B cell (primary cell): ENCODE data around the gene RORB. TPM values are rescaled to one million over a fixed set of nuclear protein-coding genes. Genes with fewer than 3 reads are reported as not detected.

Experiments used
- ATAC-seq: fragments of 200-7000 bp; cut with Tn5 transposase; one replicate; pipeline ENCODE4 v1.10.0; 2021; ENCODE audit warnings: low read depth, mild to moderate bottlenecking, moderate number of reproducible peaks, moderate library complexity
- CTCF ChIA-PET: fragments of 350-600 bp; sonication (Branson Sonifier 250); formaldehyde crosslinking; loops from one replicate; lab custom pipeline; 2021; ENCODE audit warnings: antibody characterized with exemption, inconsistent platforms; lab: Charles Lee
- POLR2A ChIA-PET: fragments of 350-600 bp; sonication (Branson Sonifier 250); formaldehyde crosslinking; loops from one replicate; lab custom pipeline; 2021; ENCODE audit warnings: antibody characterized with exemption; lab: Charles Lee
- DNase-seq: peaks from one replicate; pipeline ENCODE4 v3.0.0; 2013
- H2AFZ ChIP-seq: 2 replicates; pipeline ENCODE4 v1.6.1; 2012; ENCODE audit warnings: mild to moderate bottlenecking, low read depth, low read length; ENCODE audit not compliant: insufficient read depth, poor library complexity, severe bottlenecking
- H3K27ac ChIP-seq, 2 donors: 1 replicate in 1 of 2; 2 replicates in 1 of 2; pipeline ENCODE4 v1.5.1; 2012 to 2013; ENCODE audit warnings: low read length in 2 of 2, mild to moderate bottlenecking in 2 of 2, moderate library complexity in 1 of 2
- H3K27me3 ChIP-seq, 4 experiments: fragments of 200-600 bp in 1 of 4; sonication (generic) in 1 of 4; replicated peaks in 1 of 4; 1 replicate in 2 of 4; 2 replicates in 2 of 4; pipeline versions ENCODE4 v1.6.1 to v1.7.0; 2013 to 2016; ENCODE audit warnings: low read length in 3 of 4, mild to moderate bottlenecking in 2 of 4, mixed read lengths in 1 of 4, moderate library complexity in 1 of 4; ENCODE audit not compliant: insufficient read depth in 4 of 4, control insufficient read depth in 3 of 4; ENCODE audit errors: control extremely low read depth in 1 of 4
- H3K36me3 ChIP-seq, 2 experiments: replicated peaks in 1 of 2; 1 replicate in 1 of 2; 2 replicates in 1 of 2; pipeline versions ENCODE4 v1.6.1 to v1.7.1; 2013; ENCODE audit warnings: low read length in 1 of 2; ENCODE audit not compliant: insufficient read depth in 2 of 2, control insufficient read depth in 1 of 2; ENCODE audit errors: control extremely low read depth in 1 of 2, extremely low read depth in 1 of 2
- H3K4me1 ChIP-seq, 2 donors: fragments of 200-600 bp in 1 of 2; sonication (generic) in 1 of 2; 1 replicate in 1 of 2; 2 replicates in 1 of 2; pipeline versions ENCODE4 v1.5.1 to v1.6.1; 2013 to 2017; ENCODE audit warnings: low read length in 2 of 2; ENCODE audit not compliant: control insufficient read depth in 2 of 2, insufficient read depth in 2 of 2
- H3K4me2 ChIP-seq: replicated peaks from 2 replicates; pipeline ENCODE3; 2012; ENCODE audit warnings: mild to moderate bottlenecking, low read depth, low read length; ENCODE audit not compliant: poor library complexity, severe bottlenecking
- H3K4me3 ChIP-seq, 5 experiments: fragments of 200-600 bp in 1 of 5; sonication (generic) in 1 of 5; 1 replicate in 3 of 5; 2 replicates in 2 of 5; pipeline versions ENCODE4 v1.5.1 to v1.7.0; 2011 to 2016; ENCODE audit warnings: low read length in 4 of 5, mild to moderate bottlenecking in 4 of 5, low read depth in 2 of 5, control low read depth in 1 of 5, moderate library complexity in 1 of 5; ENCODE audit not compliant: insufficient read depth in 1 of 5; ENCODE audit errors: control extremely low read depth in 1 of 5, extremely low read depth in 1 of 5
- H3K79me2 ChIP-seq: fragments of 200-600 bp; sonication (generic); one replicate; pipeline ENCODE4 v1.6.0; 2016; ENCODE audit warnings: low read length; ENCODE audit not compliant: control insufficient read depth, insufficient read depth
- H3K9ac ChIP-seq: fragments of 200-600 bp; sonication (generic); 2 replicates; pipeline ENCODE4 v1.6.1; 2017; ENCODE audit warnings: mild to moderate bottlenecking, low read length, moderate library complexity
- H3K9me3 ChIP-seq, 3 donors: one replicate each; pipeline versions ENCODE4 v1.6.1 to v1.7.1; 2013; ENCODE audit warnings: low read length in 2 of 3; ENCODE audit not compliant: control insufficient read depth in 2 of 3, insufficient read depth in 1 of 3; ENCODE audit errors: control extremely low read depth in 1 of 3
- H4K20me1 ChIP-seq: 2 replicates; pipeline ENCODE4 v1.6.0; 2012; ENCODE audit warnings: mild to moderate bottlenecking, low read length; ENCODE audit not compliant: insufficient read depth, control insufficient read depth, poor library complexity, severe bottlenecking
- H3K27ac Mint-ChIP-seq: one replicate; pipeline ENCODE4 v1.8.0; 2021; ENCODE audit warnings: mixed read lengths
- H3K27me3 Mint-ChIP-seq: one replicate; pipeline ENCODE4 v1.8.0; 2021; ENCODE audit warnings: mixed read lengths
- H3K4me1 Mint-ChIP-seq: one replicate; pipeline ENCODE4 v1.8.0; 2021; ENCODE audit warnings: mixed read lengths
- H3K4me3 Mint-ChIP-seq: one replicate; pipeline ENCODE4 v1.8.0; 2021; ENCODE audit warnings: mixed read lengths
- H3K9me3 Mint-ChIP-seq: one replicate; pipeline ENCODE4 v1.8.0; 2022; ENCODE audit warnings: mixed read lengths; ENCODE audit not compliant: insufficient read depth
- EZH2 ChIP-seq: IDR thresholded peaks from 2 replicates; pipeline ENCODE4 v1.6.1; 2012; ENCODE audit warnings: borderline replicate concordance, low read depth, mild to moderate bottlenecking, moderate library complexity, low read length; ENCODE audit not compliant: insufficient read depth, poor library complexity, severe bottlenecking
- WGBS: methylation state at CpG from one replicate; pipeline ENCODE4 v1.1.5; 2013; ENCODE audit warnings: missing lambda C conversion rate; ENCODE audit not compliant: insufficient coverage; 5-methylcytosine and 5-hydroxymethylcytosine counted together
- intact Hi-C: fragments of 100-400 bp; cut with micrococcal nuclease; formaldehyde crosslinking; loops from one replicate; pipeline ENCODE4 v1.10.0; 2022
- polyA plus RNA-seq: library from polyadenylated mRNA; depleted of rRNA; stranded (reverse); fragments of >200 nt; gene quantifications from 2 replicates; pipeline ENCODE4 v1.2.3, GENCODE V29; 2012
- total RNA-seq, 2 donors: library from RNA; stranded (reverse); fragments of 120-200 nt in 1 of 2; gene quantifications; 1 replicate in 1 of 2; 2 replicates in 1 of 2; pipeline versions ENCODE4 v1.2.3 to v1.2.4, GENCODE V29; 2013 to 2022
- TF ChIP-seq, protein P1 (sequence below): fragments of 200-600 bp; IDR thresholded peaks from one replicate; pipeline ENCODE4 v1.8.0; 2022; ENCODE audit warnings: antibody characterized with exemption, mild to moderate bottlenecking

The RORB gene
- total and polyA plus RNA-seq, 2 donors (not counting 1 experiment from before 2014, with no cell fraction given): 0.01 TPM; not detected in 1

DNA sequence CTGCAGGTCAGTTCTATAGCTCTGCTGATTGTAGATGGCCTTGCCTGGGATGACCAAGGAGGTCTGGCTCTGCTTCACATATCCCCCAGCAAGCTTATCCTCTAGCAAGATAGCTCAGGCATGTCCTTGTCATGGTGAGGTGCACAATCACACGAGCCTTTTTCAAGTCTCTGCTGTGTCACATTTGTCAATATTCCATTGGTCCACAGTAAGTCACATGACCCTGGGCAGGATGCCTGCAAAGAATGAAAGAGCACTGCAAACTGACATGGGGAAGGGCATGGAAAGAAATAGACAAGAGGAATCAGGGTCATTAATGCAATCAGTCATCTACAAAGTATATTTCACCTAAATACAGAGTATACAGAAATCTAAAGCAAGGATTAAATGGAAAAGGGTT is 142.0 kb downstream of the RORB start:
- Histone ChIP-seq H3K4me2 (no peak overlapping the region), H3K36me3 (no peaks in the 10 kb centered on the region), H2AFZ (no peak overlapping the region), H3K27ac (no peak overlapping the region), H3K9me3 (no peaks in the 10 kb centered on the region), H3K27me3 (no peaks in the 10 kb centered on the region), H4K20me1 (no peaks in the 10 kb centered on the region), H3K4me1 (no peaks in the 10 kb centered on the region), H3K9ac (no peak overlapping the region), H3K79me2 (no peaks in the 10 kb centered on the region), H3K4me3 (no peak overlapping the region)
- ATAC-seq (no peak), DNase-seq (no peak)
- ChIA-PET CTCF (no interaction called here), POLR2A (no interaction called here)
- Mint-ChIP-seq H3K27me3 (peaks cover 12% of the 10 kb centered on the region), H3K27ac (no peak overlapping the region), H3K4me1 (peaks cover 1% of the 10 kb centered on the region), H3K4me3 (no peak overlapping the region), H3K9me3 (no peaks in the 10 kb centered on the region)
- intact Hi-C loops: no loop called here
- no CpG with 5 or more reads among the region's 1 CpG for WGBS
- TF ChIP-seq, protein P1, sequence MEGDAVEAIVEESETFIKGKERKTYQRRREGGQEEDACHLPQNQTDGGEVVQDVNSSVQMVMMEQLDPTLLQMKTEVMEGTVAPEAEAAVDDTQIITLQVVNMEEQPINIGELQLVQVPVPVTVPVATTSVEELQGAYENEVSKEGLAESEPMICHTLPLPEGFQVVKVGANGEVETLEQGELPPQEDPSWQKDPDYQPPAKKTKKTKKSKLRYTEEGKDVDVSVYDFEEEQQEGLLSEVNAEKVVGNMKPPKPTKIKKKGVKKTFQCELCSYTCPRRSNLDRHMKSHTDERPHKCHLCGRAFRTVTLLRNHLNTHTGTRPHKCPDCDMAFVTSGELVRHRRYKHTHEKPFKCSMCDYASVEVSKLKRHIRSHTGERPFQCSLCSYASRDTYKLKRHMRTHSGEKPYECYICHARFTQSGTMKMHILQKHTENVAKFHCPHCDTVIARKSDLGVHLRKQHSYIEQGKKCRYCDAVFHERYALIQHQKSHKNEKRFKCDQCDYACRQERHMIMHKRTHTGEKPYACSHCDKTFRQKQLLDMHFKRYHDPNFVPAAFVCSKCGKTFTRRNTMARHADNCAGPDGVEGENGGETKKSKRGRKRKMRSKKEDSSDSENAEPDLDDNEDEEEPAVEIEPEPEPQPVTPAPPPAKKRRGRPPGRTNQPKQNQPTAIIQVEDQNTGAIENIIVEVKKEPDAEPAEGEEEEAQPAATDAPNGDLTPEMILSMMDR: no peak
- TF ChIP-seq EZH2: no peak

DNA sequence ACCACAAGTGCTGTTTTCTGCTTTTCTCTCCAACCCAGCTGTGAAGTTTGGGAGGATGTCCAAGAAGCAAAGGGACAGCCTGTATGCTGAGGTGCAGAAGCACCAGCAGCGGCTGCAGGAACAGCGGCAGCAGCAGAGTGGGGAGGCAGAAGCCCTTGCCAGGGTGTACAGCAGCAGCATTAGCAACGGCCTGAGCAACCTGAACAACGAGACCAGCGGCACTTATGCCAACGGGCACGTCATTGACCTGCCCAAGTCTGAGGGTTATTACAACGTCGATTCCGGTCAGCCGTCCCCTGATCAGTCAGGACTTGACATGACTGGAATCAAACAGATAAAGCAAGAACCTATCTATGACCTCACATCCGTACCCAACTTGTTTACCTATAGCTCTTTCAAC is 145.2 kb downstream of the RORB start:
- H3K9me3 ChIP-seq: no peaks in the 10 kb centered on the region
- no peaks in the 10 kb centered on the region for H3K79me2 ChIP-seq
- H2AFZ ChIP-seq: no peak overlapping the region
- intact Hi-C loops: no loop called here
- no peak overlapping the region for H3K27ac ChIP-seq
- no peak for ATAC-seq
- POLR2A ChIA-PET: no interaction called here
- no peak for DNase-seq
- H3K9ac ChIP-seq: no peak overlapping the region
- no peak overlapping the region for H3K4me3 ChIP-seq
- H3K4me2 ChIP-seq: no peak overlapping the region
- Mint-ChIP-seq H3K4me3 (no peak overlapping the region), H3K4me1 (peaks cover 1% of the 10 kb centered on the region), H3K27me3 (peaks cover 18% of the 10 kb centered on the region), H3K27ac (no peak overlapping the region), H3K9me3 (no peaks in the 10 kb centered on the region)
- H3K36me3 ChIP-seq: no peaks in the 10 kb centered on the region
- no peaks in the 10 kb centered on the region for H3K4me1 ChIP-seq
- TF ChIP-seq EZH2: no peak
- TF ChIP-seq, protein P1: no peak
- CTCF ChIA-PET: interaction anchor here (1.5 kb wide), 1 partner anchor 63 kb away, joined by 4 read pairs; no protein-coding TSS in a partner anchor
- no peaks in the 10 kb centered on the region for H4K20me1 ChIP-seq
- H3K27me3 ChIP-seq: no peaks in the 10 kb centered on the region
- WGBS: 91% methylated on average over 11 of the region's 12 CpGs
